NB4 (cell line): ENCODE data around the gene PTPN4.

Experiments used
- DNase-seq: peaks from one replicate; pipeline ENCODE4 v3.0.0; 2010; ENCODE audit warnings: low read depth
- H3K4me3 ChIP-seq: one replicate; pipeline ENCODE4 v1.5.1; 2011; ENCODE audit warnings: mild to moderate bottlenecking, low read depth, low read length, moderate library complexity
- MYC ChIP-seq: IDR thresholded peaks from 2 replicates; pipeline ENCODE4 v1.6.1; 2011; ENCODE audit warnings: low read depth, low read length
- POLR2A ChIP-seq: IDR thresholded peaks from 2 replicates; pipeline ENCODE4 v1.6.1; 2011; ENCODE audit warnings: mild to moderate bottlenecking; ENCODE audit not compliant: insufficient read length; ENCODE audit errors: extremely low read depth
- TF ChIP-seq, protein P1 (sequence below): IDR thresholded peaks from one replicate; pipeline ENCODE4 v1.5.1; 2012; ENCODE audit warnings: low read depth, low read length
- TF ChIP-seq, protein P2 (sequence below): IDR thresholded peaks from 2 replicates; pipeline ENCODE4 v1.6.1; 2011; ENCODE audit warnings: low read depth, low read length

PTPN4 gene

DNA sequence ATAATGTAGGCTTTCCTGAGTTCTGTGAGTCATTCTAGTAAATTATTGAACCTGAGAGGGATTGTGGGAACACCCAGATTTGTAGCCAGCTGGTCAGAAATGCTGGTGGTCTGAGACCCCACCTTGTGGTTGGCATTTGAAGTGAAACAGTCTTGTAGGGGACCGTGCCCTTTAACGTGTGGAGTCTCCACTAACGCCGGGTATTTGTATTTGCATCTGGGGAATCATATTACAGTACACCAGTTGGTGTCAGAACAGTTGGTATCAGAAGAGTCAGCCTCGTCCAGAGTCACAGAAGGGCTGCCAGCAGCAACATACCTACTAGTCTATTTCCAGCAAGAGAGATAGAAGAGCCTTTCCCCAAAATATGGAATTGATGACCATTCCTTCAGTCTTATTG, 38.3 kb upstream of the PTPN4 start:
- H3K4me3 ChIP-seq = no peak overlapping the region
- no peak for DNase-seq
- TF ChIP-seq, protein P1, sequence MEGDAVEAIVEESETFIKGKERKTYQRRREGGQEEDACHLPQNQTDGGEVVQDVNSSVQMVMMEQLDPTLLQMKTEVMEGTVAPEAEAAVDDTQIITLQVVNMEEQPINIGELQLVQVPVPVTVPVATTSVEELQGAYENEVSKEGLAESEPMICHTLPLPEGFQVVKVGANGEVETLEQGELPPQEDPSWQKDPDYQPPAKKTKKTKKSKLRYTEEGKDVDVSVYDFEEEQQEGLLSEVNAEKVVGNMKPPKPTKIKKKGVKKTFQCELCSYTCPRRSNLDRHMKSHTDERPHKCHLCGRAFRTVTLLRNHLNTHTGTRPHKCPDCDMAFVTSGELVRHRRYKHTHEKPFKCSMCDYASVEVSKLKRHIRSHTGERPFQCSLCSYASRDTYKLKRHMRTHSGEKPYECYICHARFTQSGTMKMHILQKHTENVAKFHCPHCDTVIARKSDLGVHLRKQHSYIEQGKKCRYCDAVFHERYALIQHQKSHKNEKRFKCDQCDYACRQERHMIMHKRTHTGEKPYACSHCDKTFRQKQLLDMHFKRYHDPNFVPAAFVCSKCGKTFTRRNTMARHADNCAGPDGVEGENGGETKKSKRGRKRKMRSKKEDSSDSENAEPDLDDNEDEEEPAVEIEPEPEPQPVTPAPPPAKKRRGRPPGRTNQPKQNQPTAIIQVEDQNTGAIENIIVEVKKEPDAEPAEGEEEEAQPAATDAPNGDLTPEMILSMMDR = no peak
- TF ChIP-seq POLR2A = no peak
- TF ChIP-seq, protein P2, sequence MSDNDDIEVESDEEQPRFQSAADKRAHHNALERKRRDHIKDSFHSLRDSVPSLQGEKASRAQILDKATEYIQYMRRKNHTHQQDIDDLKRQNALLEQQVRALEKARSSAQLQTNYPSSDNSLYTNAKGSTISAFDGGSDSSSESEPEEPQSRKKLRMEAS = no peak
- no peak for TF ChIP-seq MYC

DNA sequence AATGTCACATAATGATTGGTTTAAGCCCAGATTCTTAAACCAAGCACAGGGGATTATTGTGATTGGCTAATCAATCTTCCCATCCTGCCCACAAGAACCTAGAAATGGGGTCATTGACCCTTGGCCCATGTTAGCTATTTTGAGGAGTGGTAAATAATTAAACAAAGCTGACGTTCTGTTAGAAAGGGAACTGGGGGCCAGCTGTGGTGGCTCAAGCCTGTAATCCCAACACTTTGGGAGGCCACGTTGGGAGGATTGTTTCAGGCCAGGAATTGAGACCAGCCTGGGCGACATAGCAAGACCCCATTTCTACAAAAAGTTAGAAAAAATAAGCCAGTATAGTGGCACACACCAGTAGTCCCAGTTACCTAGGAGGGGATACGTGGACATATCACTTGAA, 37.8 kb upstream of the PTPN4 start:
- DNase-seq = no peak
- no peak overlapping the region for H3K4me3 ChIP-seq
- no peak for TF ChIP-seq POLR2A
- no peak for TF ChIP-seq MYC
- TF ChIP-seq, protein P1 = no peak
- TF ChIP-seq, protein P2 = no peak

DNA sequence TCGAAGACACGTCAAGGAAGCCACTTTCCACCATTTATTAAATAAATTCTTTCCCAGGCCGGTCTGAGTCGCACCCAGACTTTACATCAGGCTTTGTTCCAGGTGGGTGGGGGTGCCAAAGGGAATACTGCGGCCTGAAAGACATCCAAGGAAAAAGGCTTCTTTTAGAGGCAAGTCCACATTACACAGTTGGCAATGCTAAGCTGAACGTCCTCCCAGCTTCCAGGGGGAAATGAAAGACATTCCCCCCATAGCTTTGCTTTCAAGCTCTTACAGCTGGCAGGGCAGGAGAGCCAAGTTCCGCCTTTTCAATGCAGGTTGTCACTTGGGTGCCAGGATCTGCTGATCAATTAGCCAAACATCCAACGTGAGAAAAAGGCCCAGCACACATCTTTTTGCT, 36.5 kb upstream of the PTPN4 start:
- DNase-seq = no peak
- TF ChIP-seq MYC (no peak), POLR2A (no peak)
- TF ChIP-seq, protein P1 = no peak
- TF ChIP-seq, protein P2 = no peak
- no peak overlapping the region for H3K4me3 ChIP-seq

DNA sequence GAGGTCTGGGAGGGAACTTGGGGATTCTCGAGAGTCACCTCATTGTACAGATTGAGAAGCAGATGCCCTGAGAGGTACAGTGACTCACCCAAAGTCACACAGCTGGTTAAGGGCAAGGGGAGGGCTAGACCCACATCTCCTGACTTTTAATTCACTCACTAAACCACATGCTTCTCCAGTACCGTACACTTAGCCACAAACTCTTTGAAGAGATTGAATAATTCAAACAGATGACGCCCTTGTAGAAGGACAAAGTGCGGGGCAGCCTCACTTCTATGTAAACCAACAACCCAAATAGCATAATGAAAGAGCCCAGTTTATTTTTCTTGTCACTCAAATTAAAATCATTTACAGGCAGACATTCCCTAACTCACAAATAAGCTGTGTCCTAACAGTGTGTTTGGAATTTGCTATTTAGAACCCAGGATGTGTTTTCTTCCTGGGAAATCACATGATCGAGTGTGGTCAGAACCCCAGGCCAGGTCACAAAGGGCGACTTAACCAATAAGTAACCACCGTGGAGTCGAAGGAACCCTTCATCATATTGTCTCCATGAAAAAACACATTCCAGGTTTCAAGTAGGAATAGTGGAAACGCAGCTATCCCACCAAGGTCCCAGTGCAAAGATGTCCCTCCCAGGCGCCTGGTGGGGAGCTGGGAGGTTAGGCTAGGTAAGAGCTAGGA, 35.8 kb upstream of the PTPN4 start:
- H3K4me3 ChIP-seq = no peak overlapping the region
- DNase-seq = no peak
- TF ChIP-seq, protein P2 = no peak
- TF ChIP-seq POLR2A (no peak), MYC (no peak)
- TF ChIP-seq, protein P1 = no peak

DNA sequence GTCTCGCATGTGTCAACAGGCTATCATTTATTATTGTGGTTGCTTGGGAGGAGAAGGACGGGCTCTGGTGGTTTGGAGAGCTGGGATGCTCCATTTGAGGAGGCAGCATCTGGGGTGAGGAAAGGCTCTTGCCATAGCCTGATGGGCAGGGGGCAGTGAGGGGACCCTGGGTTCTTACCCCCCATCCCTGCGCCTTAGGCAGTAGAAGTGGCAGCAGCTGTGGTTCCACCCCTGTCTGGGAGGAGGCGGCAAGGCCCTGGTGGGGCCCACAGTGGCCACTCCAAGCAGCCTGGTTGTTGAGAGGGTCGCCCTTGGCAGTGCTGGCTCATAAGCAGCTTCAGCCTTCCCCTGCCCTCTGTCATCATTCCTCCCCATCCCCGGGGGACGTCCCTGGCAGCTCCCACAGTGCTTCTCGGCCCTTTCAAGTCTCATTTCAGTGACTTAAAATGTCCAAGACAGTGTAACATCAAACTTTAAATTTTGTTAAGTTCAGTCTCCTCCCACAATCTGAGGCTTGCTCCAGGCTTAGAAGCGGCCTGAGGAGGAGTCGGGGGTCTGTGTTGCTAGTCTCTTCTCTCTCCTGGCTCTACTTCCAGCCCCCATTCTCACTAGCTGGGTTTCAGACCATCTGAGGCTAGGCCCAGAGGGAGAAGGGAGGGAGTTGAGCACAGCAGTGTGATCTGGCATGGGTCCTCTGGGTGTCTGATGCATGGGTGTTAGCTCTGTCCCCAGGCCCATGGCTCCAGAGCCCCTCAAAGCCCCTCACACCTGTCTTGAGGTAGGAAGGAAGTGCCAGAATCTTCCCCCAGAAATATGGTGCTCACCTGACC, 34.9 kb upstream of the PTPN4 start:
- peak; percentile 15 for DNase-seq
- TF ChIP-seq, protein P2 = no peak
- TF ChIP-seq MYC = no peak
- TF ChIP-seq POLR2A = no peak
- TF ChIP-seq, protein P1 = no peak
- no peak overlapping the region for H3K4me3 ChIP-seq
